ENCODE results near the gene FSD1.

The FSD1 gene

GRCh38 chr19:4342615-4343369, 38.4 kb downstream of the FSD1 start:
- peak; percentile 87 to 100 (median 95) for DNase-seq

GRCh38 chr19:4343370-4344307, 39.2 kb downstream of the FSD1 start, which contains the start of gene MPND:
TSS of gene MPND (plus strand) at chr19:4343562. CDS start at chr19:4343594, 32 bp downstream.
- DNase-seq = peak in 50 of 51 donors; percentile 80 to 98 (median 91)

- no peak for DNase-seq
These were observed 41.1 kb downstream of the FSD1 start for GRCh38 chr19:4345342-4346019.

- no peak for DNase-seq
These were observed 41.6 kb downstream of the FSD1 start for GRCh38 chr19:4346020-4346383.

- DNase-seq = no peak
These were observed 43.1 kb downstream of the FSD1 start for GRCh38 chr19:4347521-4347920.

GRCh38 chr19:4349225-4349624, 44.8 kb downstream of the FSD1 start:
- peak in 1 of 51 donors; percentile 39 for DNase-seq

- no peak for DNase-seq
These were observed 45.7 kb downstream of the FSD1 start for GRCh38 chr19:4350111-4350510.

GRCh38 chr19:4350726-4351125, 46.3 kb downstream of the FSD1 start:
- no peak for DNase-seq

GRCh38 chr19:4352701-4353121, 48.3 kb downstream of the FSD1 start:
- DNase-seq = peak in 6 of 51 donors; percentile 9 to 36 (median 20)

GRCh38 chr19:4354282-4354681, 49.9 kb downstream of the FSD1 start:
- DNase-seq = no peak

GRCh38 chr19:4354897-4355296, 50.5 kb downstream of the FSD1 start:
- no peak for DNase-seq

GRCh38 chr19:4357095-4357797, 52.8 kb downstream of the FSD1 start:
- DNase-seq = peak in 2 of 51 donors; percentile 4 to 31

GRCh38 chr19:4357921-4358326, 53.5 kb downstream of the FSD1 start:
- no peak for DNase-seq

GRCh38 chr19:4358709-4359626, 54.6 kb downstream of the FSD1 start:
- no peak for DNase-seq

GRCh38 chr19:4359627-4360000, 55.2 kb downstream of the FSD1 start:
- no peak for DNase-seq

GRCh38 chr19:4360081-4360569, 55.7 kb downstream of the FSD1 start:
- no peak for DNase-seq

- no peak for DNase-seq
These were observed 56.3 kb downstream of the FSD1 start for GRCh38 chr19:4360641-4361151.

- no peak for DNase-seq
These were observed 57.0 kb downstream of the FSD1 start for GRCh38 chr19:4361152-4362046.

All from hypothalamus (tissue), 51 donors.